IPS-NIHi7 (cell line): ENCODE results near the gene FAM53B.

Experiments used
- DNase-seq: peaks from one replicate; pipeline ENCODE4 v3.0.0; 2012; ENCODE audit warnings: mixed read lengths; ENCODE audit errors: extremely low spot score

FAM53B gene

GRCh38 chr10:124578231-124579010 is 165.8 kb downstream of the FAM53B start:
- DNase-seq = no peak

GRCh38 chr10:124577651-124578050 is 166.5 kb downstream of the FAM53B start:
- no peak for DNase-seq

- no peak for DNase-seq
Measured at GRCh38 chr10:124576526-124577420, 167.4 kb downstream of the FAM53B start.

- no peak for DNase-seq
Measured at GRCh38 chr10:124575107-124576035, 168.8 kb downstream of the FAM53B start.

- no peak for DNase-seq
Measured at GRCh38 chr10:124574456-124575070, 169.6 kb downstream of the FAM53B start.

- DNase-seq = no peak
Measured at GRCh38 chr10:124573726-124574455, 170.3 kb downstream of the FAM53B start.

- DNase-seq = no peak
Measured at GRCh38 chr10:124572751-124573150, 171.4 kb downstream of the FAM53B start.

- DNase-seq = no peak
Measured at GRCh38 chr10:124570646-124571045, 173.5 kb downstream of the FAM53B start.

- DNase-seq = no peak
Measured at GRCh38 chr10:124569623-124570470, 174.3 kb downstream of the FAM53B start.
